NCI-H82 treated with DMSO at 0.1 percent for 48 hours (cell line): ENCODE results near the gene SGPP1.
A peak's percentile ranks its signal among the peaks of the same experiment; 100 is the strongest.
"Not testable (repeated sequence)": the region's sequence is repeated elsewhere in the genome, so short reads cannot be mapped to it uniquely, and the experiment has no call there.

Experiments
- DNase-seq: peaks from one replicate; lab custom pipeline; 2025; ENCODE audit not compliant: unreplicated experiment; lab: John Stamatoyannopoulos, UW

The SGPP1 gene

GRCh38 chr14:63676615-63677014 lies 51.2 kb downstream of the SGPP1 start:
- DNase-seq, result no peak

GRCh38 chr14:63673886-63674497 lies 53.9 kb downstream of the SGPP1 start:
- no peak for DNase-seq

GRCh38 chr14:63673255-63673654 lies 54.6 kb downstream of the SGPP1 start:
- DNase-seq, result no peak

- peak; percentile 80 for DNase-seq
Observed at GRCh38 chr14:63672417-63673180, 55.3 kb downstream of the SGPP1 start.

- no peak for DNase-seq
Observed at GRCh38 chr14:63671987-63672386, 55.9 kb downstream of the SGPP1 start.

GRCh38 chr14:63670692-63671091 lies 57.2 kb downstream of the SGPP1 start:
- DNase-seq, result no peak

GRCh38 chr14:63666335-63666734 lies 61.5 kb downstream of the SGPP1 start:
- no peak for DNase-seq

GRCh38 chr14:63663428-63664341 lies 64.2 kb downstream of the SGPP1 start:
- no peak for DNase-seq

GRCh38 chr14:63662776-63663175 lies 65.1 kb downstream of the SGPP1 start:
- no peak for DNase-seq

GRCh38 chr14:63661881-63662280 lies 66.0 kb downstream of the SGPP1 start:
- not testable (repeated sequence) for DNase-seq

GRCh38 chr14:63659726-63660125 lies 68.1 kb downstream of the SGPP1 start:
- DNase-seq, result no peak

- no peak for DNase-seq
Observed at GRCh38 chr14:63656194-63656593, 71.7 kb downstream of the SGPP1 start.

- no peak for DNase-seq
Observed at GRCh38 chr14:63654936-63655335, 72.9 kb downstream of the SGPP1 start.

- no peak for DNase-seq
Observed at GRCh38 chr14:63654346-63654745, 73.5 kb downstream of the SGPP1 start.

GRCh38 chr14:63652406-63652805 lies 75.5 kb downstream of the SGPP1 start:
- DNase-seq, result no peak

GRCh38 chr14:63650256-63650952 lies 77.5 kb downstream of the SGPP1 start:
- DNase-seq, result no peak

GRCh38 chr14:63647696-63648410 lies 80.0 kb downstream of the SGPP1 start:
- no peak for DNase-seq

- DNase-seq, result no peak
Observed at GRCh38 chr14:63644741-63645140, 83.1 kb downstream of the SGPP1 start.

- DNase-seq, result no peak
Observed at GRCh38 chr14:63642656-63643382, 85.0 kb downstream of the SGPP1 start.

- peak; percentile 93 for DNase-seq
Observed at GRCh38 chr14:63642229-63642611, 85.6 kb downstream of the SGPP1 start.
